Epithelial cell of prostate (primary cell): ENCODE results near the gene ATF6.

Experiments
- DNase-seq: peaks from one replicate; pipeline ENCODE4 v3.0.0-alpha.2; 2011; ENCODE audit warnings: low read depth, low spot score
- H3K27ac ChIP-seq: fragments of 450-650 bp; 2 replicates; pipeline ENCODE4 v1.5.1; 2017; ENCODE audit warnings: mild to moderate bottlenecking

Gene ATF6

DNA sequence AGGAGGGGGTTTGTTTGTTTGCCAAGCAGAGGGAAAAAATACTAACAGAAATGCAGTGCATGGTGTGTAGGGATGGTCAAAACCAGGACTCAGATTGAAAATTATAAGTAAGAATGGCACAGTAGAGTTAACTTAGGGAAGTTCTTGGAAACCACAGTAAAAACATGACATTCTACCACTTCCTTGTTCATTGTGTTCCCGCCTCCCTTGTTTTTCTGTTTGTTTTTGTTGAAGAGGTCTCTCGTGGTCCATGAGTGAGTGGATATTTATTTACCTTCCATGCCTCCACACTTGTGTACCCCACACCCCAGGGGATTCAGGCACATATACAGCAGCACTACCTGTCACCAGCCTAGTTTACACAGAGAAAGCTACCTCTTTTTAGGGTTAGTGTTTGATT, 187.9 kb downstream of the ATF6 start:
- no peak overlapping the region for H3K27ac ChIP-seq
- no peak for DNase-seq

DNA sequence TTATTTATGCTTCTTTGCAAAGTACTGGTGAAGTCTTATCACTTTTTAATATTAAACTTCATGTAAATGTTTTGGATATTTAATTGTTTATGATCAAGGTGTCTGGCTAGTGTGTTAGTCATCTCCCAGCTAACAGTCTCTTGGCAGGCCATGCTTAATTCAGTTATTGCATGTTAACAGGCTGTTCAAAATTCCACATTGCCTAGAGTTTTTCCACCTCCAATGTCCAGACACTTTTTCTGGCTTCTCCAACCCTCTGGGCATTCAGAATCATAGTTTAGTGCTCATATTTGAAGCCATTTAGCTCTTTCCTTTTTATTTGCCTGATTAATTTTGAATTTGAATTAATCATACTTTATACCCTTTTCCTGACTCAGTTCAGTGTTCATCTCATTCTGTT, 188.3 kb downstream of the ATF6 start:
- no peak for DNase-seq
- H3K27ac ChIP-seq: no peak overlapping the region

DNA sequence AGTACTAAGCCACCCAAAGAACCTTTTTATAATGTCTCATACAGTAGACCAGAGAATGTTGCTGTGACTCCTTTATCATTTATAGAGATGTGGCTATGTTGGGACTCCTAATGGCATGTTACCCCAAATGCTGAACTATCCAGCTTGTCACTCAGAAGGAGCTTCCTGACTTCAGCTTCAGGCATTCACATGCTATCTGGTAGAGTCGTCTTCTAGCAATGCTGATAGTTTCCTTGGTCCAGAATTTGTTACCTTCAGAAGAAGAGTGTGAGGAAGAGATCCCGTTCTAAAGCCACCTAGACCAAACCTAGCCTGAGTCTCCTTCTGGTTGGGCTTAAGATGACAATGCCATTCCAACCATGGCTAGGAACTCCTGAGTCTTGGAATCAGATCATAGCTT, 189.5 kb downstream of the ATF6 start:
- H3K27ac ChIP-seq: no peak overlapping the region
- DNase-seq: no peak

DNA sequence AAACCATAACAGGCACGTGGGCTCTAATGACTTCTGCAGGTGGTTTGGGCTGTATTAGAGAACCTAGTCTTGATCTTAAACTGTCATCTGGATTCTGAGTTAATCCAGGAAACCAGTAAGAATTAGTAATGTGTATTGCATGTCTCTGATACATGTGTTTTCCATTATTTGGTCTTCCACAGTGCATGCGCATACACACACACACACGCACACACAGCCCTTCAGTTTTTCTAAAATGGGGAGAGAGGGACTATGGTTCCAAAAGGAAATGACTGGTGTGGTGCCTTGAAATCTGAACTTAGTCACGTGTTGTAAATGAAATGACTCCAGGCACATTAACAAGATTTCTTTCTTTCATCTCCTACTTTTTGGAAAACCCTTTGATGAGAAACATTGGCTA, 190.0 kb downstream of the ATF6 start:
- DNase-seq: no peak
- H3K27ac ChIP-seq: no peak overlapping the region

DNA sequence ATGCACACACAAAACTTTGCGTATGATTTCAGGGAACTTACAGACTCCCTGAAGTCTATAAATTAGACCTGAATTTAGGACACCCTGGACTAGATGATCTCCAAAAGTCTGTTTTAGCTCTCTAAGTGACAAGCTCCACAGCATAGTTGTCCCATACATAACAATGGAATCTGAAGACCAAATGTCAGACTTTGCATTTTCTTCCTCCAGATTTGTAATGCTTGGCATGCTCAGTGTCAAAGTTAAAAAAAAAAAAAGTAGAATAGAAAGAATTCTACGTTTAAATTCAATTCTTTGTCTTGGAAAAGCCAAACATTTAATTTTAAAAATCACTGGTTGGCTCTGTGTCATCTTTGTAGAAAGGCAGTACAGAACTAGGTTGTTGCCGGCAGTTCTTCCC, 190.8 kb downstream of the ATF6 start:
- no peak overlapping the region for H3K27ac ChIP-seq
- no peak for DNase-seq

DNA sequence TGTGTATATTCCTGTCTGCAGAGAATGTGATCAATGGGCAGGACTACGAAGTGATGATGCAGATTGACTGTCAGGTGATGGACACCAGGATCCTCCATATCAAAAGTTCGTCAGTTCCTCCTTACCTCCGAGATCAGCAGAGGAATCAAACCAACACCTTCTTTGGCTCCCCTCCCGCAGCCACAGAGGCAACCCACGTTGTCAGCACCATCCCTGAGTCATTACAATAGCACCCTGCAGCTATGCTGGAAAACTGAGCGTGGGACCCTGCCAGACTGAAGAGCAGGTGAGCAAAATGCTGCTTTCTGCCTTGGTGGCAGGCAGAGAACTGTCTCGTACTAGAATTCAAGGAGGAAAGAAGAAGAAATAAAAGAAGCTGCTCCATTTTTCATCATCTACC, 192.3 kb downstream of the ATF6 start:
- H3K27ac ChIP-seq: no peak overlapping the region
- DNase-seq: peak; percentile 8

DNA sequence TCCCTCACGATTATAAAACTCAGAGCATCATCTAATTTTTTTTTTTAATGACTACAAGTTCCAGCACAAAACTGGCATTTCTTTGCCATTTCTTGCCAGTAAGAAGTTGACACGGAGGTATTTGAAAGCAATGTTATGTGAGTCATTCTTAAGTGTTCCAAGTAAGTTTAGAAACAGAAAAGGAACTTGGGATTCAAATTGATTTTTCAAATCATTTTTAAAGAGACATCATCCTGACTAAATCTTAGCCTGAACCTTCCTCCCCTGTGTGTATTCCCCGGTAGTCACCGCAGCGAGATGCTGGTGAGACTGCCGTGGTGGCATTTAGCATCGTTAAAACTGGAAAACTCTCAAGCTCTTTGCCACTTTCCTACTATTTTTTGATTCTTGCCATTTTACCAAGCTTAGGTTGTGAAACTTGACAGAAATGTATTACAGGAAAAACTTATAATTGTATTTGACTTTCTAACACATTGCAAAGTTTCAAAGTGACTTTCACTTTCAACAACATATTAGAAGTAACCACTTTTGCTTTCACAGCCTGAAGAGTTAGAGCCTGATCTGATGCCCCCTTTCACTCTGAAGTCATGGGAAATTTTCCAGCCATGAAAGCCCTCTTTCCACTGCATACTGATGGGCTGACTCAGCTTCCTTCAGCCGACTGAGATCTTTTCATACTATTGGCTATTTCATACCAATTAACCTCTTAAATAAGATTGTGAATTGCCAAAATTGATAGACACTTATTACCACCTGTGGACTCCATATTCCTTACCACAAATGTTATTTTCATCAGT, 196.2 kb downstream of the ATF6 start:
- DNase-seq: no peak
- H3K27ac ChIP-seq: peak overlapping the region; percentile 68

DNA sequence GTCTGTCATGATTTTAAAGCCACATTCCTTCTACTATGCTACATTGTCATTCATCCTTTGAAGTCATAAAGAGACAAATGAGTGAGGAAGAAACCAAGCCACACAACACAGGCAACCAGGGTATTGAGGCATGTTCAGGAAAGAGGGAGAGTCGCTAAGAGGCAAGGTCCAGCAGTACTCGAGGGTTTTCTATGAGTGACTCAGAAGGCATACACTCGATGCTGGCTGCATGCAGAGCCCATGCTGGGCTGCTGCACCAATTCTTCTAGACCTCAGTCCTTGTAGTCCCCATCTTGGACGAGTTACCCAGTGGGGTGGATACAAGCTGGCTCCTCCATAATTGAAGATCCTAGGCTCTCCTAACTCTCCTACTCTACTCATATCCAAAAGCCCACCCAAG, 199.9 kb downstream of the ATF6 start:
- no peak for DNase-seq
- no peak overlapping the region for H3K27ac ChIP-seq

DNA sequence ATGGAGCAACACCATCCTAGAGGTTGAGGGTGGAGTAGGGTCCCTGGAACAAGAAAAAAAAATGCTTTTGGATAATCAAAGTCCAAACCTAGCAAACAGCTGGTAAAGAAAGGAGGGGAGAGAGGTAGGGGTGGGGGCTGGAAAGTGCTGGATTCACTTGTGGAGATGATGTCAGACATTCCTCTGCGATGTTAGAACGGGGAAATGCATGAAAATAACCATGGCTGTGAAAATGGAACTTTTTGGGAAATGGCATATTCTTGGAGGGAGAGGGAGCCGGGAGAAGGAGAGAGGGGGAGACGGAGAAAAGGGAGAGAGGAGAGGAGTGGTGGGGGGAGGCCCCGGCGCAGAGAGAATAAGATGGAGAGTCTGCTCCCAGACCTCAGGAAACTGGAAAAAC, 203.9 kb downstream of the ATF6 start:
- no peak for DNase-seq
- no peak overlapping the region for H3K27ac ChIP-seq

DNA sequence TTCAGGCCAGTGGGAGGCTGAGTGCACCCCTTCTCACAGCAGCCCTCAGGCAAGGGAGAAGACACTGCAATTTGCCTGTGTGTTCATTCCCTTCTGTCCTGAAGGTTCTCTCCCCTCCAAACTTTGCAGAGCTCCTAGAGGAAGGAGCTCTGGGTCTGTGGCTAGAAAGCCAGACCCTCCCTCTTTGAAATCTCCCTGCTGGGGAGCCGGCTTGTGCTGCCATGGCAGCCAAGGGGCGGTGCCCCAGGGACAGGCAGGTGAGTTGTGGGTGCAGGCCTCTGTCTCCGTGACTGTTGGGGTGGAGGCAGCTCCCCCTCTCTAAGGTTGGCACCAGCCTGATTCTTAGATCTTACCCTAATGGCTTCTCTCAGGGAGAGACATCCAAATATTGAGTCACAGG, 204.5 kb downstream of the ATF6 start:
- no peak overlapping the region for H3K27ac ChIP-seq
- no peak for DNase-seq

DNA sequence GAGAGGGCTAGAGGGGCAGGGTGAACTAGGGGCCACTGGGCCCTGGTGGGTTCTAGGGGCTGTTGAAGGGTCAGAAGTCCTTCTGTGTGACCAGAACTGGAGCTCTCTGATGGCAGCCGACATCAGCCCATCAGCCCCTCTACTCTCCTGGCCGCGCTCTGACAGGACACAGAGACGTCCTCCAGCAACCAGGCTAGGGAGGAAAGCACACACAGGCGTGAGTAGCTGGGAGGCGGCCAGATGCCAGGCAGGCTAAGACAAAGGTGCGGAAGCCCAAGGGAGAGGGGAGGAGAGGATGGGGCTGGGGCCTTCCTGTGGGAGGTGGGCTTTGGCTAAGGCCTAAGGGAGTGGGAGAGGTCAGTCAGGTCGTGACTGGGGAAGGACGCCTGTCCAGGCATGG, 206.7 kb downstream of the ATF6 start:
- H3K27ac ChIP-seq: no peak overlapping the region
- DNase-seq: no peak

DNA sequence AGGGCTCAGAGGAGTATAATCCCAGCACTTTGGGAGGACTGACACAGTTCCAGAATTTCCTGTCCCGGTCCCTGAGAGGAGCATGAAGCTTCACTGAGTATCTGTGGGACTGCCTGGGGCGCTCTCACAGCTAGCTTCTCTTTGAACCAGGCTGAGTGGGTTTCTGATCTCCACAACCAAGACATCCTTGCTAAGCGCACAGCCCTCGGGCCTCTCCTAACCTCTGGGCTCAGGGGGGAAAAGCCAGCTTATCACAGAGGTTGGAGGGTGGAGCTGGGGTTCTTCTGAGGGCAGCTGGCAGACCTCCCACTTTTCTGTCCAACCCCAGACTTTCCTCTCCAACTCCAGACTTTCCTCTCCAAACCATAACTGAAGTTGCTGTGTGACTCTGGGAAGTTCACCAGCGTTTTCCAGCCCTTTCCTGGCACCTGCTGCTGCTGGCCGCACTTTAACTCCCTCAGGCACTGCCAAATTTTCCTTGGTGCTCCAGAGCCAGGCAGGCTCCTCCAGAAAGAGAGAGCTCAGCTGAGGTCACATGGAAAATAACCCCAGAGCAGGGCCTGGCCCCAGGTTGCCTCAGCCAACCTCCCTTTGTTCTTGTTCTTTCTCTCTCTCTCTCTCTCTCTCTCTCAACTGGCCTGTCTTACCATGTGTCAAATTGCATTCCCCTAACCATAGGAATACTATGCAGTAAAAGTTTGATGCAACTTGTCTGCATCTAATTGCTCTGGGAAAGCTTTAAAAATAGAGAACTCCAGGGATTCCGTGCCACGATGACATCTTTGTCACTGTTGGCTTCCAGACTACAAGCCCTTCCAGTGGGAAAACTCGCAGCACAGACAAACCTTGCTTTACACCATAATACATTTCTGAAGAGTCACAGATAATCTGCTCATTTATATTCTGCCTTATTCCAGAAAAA, 208.1 kb downstream of the ATF6 start:
- DNase-seq: no peak
- no peak overlapping the region for H3K27ac ChIP-seq

DNA sequence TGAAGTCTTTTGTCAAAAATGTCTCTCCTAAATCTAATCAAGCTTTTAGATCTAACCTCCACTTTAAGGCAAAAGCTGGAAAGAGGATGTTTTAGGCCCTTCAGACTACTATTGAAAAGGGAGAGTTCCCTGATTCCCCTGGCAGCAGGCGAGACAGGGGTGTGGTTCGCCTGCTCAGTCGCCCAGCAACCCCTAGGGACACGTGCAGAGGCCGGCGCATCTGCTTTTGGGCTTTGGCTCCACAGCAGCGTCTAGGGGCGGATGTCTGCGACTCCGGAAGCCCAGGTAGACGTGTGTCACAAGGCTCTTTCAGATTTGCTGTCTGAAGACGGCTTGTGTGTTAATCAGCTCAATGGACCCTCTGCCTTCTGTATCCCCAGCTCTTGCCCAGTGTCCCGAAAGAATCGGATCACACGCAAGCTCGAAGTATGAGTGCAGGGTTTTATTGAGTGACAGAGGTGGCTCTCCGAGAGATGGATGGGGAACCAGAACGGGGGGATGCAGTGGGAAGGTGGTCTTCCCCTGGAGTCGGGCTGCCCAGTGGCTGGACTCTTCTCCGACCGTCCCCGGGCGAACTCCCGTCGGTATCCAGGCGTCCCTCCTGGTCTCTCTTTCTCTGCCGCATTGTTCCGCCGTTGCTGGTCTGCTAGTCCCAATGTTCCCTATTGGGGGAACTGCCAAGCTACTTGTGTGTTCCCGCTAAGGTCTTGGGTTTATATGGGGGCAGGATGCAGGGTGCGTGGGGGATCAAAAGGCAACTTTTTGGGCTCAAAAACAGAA, 212.1 kb downstream of the ATF6 start:
- no peak for DNase-seq
- H3K27ac ChIP-seq: no peak overlapping the region

DNA sequence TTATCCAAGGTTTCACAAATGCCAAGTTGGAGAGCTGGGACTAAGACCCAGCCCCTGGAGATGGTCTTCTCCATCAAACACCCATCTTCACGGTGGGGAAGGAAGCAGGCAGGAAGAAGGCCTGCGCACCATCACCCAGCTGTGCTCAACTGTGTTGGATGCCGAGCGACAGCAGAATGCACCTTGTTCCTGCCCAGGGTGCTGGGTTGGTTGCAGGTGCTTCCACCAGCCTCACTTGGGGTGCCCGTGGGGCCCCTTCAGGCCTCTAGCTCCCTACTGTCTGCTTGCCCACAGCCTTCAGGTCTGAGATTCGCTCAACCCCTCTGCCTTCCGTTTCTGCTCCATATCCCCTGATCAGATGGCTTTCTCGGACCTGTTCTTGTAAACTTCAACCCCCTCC, 215.0 kb downstream of the ATF6 start:
- H3K27ac ChIP-seq: no peak overlapping the region
- DNase-seq: no peak

DNA sequence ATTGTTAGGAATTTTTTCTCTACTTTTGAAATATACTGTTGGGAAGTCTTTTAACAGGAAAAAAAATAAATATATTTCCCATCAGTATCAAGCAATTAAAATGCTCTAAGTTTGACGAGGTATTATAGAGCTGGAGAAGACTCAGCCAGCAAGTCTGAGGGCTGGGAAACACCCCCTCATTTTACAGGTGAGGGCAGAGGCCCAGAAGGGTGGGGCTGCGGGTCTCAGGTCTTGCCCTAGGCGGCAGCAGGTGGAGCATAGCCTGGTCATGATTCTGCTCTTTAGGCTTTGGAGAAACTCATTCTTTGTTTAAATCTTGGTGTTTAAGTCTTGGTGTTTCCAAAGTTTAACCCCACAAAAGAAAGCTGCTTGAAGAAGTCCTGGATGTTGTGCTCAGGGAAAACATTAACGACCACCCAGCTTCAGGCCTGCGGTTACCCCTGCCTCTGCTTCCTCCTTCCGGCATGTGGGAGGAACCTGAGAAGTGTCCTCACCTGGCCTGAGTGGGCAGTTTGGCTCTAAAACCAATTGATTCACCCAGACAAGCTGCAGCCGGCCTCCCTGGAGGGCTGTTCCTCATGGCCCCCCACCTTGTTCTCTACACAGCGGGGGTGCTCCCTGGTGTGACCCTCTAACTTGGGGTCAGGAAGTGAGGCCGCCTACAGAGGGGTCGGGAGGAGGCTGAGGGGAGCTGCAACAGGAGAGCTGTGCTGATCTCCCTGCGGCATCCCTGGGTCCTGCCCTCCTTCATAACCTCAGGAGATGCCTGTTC, 215.8 kb downstream of the ATF6 start:
- no peak for DNase-seq
- H3K27ac ChIP-seq: no peak overlapping the region

DNA sequence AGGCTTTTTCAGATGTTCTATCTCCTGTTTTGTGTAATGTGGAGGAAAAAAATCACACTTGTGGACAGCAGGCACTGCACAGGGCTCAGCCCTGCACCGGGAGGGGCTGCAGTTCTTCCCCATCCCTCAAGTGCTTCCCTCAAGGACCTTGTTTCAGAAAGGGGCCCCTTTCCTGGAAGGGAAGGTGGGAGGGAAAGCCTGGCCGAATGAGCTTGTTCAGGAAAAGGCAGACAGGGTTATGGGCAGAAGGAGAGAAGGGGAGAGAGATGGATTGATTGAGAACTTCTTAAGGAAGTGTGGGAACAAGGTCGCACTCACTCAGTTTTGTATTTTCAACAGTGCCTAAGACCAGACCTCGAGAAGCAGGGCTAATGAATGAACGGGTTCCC, 216.4 kb downstream of the ATF6 start:
- no peak for DNase-seq
- no peak overlapping the region for H3K27ac ChIP-seq

DNA sequence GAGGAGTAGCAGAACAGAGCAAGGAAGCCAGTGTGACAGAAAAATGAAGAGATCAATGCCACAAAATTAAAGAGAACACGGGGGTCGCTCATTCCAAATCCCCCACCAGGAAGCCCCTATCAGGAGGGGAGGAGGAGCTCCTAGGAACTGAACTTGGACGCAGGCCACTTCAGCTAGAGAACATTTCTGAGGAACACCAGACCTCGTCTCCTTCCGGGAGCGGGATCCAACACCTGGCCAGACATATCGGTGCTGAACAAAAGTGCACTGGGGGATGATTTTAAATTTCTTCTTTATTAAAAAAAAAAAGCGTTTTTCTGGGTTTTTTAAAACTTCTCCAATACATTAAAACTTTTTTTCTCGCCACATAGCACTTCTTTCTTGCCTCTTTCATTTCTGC, 216.8 kb downstream of the ATF6 start:
- no peak overlapping the region for H3K27ac ChIP-seq
- no peak for DNase-seq

DNA sequence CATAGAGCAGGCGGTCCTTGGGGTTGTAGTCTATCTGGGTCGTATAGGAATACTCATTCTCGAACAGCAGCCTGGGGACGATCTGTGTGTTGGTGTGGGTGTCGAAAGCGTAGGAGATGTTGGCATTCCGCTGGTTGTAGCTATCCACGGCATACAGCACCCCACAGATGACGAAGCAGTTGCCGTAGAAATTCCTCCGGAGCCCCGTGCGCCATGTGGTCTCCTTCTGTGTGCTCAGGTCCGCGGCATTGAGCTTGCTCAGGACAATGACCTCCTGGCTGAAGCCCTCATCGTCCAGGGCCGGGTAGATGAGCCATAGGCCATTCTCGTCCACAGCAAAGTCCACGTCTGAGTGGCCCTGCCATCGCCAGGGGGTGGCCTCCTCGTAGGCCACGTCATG, 217.6 kb downstream of the ATF6 start:
- no peak for DNase-seq
- no peak overlapping the region for H3K27ac ChIP-seq

DNA sequence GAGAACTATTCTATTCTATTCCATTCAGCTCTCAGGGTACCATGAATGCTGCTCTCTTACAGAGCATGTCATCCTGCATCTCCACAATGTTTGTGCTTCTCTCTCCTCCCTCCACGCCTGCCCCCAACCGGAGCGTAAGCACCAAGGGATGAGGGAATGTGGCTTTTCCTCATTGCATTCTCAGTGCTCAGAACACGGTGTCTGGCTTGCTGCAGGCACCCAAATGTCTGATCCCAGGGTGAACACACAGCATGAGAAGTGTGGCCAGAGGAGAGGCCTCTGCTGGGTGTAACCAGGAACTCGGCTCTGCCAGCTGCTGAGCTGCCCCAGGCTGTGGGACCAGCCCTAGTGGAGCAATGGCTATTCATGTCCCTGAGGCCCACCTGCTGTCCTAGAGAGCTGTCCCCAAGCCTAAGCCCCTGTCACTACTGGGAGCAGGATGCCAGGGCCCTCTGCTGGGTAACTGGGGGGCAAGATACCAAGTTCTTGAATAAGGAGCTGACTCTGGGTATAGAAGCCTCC, 219.2 kb downstream of the ATF6 start:
- DNase-seq: no peak
- no peak overlapping the region for H3K27ac ChIP-seq

DNA sequence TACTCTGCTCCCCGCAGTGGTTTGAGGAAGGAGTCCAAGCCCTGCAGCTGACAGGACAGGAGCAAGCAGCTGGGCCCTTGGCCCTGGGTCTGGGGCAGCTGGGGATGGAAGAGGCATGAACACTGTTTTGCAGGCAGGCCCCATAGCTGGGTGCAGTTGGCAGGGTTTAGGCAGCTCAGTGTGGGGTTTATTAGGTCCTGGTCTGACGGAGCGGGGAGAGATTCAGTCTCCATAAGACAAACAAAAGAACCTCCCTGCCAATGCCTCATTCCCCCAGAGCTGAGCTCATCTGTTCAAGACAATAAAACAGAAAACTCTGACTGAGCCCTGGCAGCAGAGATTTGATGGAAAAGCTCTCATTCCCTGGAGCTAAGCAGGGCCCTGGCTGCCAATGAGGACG, 220.2 kb downstream of the ATF6 start:
- no peak for DNase-seq
- H3K27ac ChIP-seq: no peak overlapping the region
